GM19238 (cell line): ENCODE data around the gene DTX2.
"Not testable (repeated sequence)": the region's sequence is repeated elsewhere in the genome, so short reads cannot be mapped to it uniquely, and the experiment has no call there.

Experiments
- DNase-seq: peaks from one replicate; pipeline ENCODE4 v3.0.0; 2011; ENCODE audit warnings: low spot score; ENCODE audit not compliant: insufficient read length

DTX2 gene

DNA sequence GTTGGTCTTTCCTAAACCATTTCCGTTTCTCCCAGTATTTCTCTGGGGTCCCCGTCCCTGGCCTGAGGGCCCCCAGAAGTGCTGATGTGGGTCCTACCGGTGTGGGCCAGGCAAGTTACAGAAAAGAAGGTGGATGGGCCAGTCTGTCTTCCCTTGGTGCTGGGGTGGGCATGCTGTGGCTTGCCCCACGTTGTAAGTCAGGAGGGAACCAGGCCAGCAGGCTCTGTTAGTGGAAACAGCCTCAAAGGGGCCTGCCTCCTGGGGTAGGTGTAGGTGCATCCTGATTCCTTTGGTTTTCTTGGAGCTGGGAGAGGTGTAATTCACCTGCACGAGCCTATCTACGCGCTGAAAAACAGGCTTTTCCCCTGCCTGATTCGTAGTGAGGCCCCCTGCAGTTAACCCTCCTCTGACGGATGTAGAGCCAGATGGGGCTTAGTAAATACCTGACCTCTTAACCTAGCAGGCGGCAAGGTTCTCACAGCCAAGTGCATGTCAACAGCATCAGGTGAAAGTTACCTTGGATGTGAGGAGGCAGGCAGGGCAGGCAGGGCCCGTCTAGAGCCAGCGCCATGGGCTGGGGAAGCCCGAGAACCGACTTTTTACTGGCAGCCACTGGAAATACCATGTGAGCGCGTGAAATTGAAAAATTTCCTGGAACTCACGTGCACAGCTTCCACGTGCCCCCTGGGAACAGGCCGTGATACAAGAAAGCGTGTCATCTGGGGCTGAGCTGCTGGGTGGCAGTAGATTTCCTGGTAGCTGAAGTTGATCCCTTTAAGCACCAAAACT, 24.5 kb downstream of the DTX2 start:
- not testable (repeated sequence) for DNase-seq

DNA sequence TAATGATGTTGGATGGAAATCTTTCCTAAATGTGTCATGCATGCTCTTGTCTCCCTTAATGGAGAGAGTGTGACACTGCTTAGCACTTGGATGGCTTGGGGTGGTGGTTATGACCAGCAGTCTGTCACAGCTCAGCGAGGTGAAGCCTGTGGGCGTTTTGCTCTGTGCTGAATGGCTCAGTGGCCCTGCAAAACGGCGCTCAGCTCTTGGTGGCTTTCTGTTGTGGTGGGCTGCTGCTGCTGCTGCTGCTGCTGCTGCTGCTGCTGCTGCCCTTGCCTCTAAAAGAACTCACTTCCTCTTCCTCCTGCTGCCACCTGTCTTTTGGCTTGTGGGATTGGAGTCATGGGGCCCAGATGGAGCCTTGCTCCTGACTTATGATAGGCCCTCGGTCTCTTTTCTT, 25.1 kb downstream of the DTX2 start:
- not testable (repeated sequence) for DNase-seq

DNA sequence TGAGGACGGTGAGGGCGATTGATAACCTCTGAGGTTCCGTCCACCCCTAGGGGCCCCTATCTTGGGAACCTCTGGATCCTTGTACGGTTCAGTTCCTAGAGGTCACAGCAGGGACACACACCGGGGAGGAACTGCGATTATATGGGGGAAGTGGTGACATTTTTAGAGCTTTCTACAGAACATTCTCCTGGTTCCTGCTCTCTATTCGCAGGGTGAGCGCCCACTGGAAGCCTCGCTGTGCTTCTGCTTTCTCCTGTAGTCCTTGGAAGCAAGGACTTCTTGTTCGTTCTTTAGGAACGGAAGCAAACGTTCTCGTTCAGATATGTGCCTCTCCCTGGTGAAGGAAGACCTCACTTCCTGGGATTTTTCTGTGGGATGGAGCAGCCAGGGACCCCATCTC, 26.5 kb downstream of the DTX2 start:
- not testable (repeated sequence) for DNase-seq

DNA sequence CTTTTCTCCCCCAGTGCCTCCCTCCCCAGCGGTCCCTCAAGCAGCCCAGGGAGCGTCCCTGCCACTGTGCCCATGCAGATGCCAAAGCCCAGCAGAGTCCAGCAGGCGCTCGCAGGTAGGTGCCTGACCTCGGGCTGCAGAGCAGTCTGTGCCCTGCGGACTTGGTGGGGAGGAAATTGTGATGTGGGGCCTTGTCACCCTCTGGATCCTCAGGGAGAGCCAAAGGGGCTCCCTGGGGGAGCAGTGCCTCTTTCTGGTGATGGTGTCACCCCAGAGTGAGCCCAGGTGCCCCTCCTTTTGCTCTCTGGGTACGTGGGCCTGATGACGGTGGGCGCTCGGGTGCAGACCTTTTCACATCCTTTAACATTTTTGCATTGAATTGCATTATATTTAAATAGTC, 30.6 kb downstream of the DTX2 start:
- DNase-seq = not testable (repeated sequence)

DNA sequence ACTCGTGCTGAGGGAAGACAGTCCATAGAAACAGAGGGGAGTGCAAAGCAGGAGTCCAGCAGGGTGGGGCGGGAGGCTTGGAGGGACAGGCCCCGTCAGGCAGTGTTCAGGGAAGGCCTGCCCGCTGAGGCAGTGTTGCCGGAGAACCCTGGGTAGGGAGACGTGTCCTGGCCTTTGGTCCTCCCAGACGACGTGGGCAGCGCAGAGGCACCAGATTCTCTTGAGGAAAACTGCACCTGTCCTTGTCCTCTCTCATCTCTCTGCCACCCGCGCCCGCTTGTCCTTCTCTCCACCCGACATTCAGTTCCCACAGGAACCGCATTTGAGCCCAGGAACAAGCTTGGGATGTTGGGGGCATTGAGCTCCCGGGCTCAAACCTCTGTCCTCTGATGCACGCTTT, 34.2 kb downstream of the DTX2 start:
- DNase-seq = not testable (repeated sequence)

DNA sequence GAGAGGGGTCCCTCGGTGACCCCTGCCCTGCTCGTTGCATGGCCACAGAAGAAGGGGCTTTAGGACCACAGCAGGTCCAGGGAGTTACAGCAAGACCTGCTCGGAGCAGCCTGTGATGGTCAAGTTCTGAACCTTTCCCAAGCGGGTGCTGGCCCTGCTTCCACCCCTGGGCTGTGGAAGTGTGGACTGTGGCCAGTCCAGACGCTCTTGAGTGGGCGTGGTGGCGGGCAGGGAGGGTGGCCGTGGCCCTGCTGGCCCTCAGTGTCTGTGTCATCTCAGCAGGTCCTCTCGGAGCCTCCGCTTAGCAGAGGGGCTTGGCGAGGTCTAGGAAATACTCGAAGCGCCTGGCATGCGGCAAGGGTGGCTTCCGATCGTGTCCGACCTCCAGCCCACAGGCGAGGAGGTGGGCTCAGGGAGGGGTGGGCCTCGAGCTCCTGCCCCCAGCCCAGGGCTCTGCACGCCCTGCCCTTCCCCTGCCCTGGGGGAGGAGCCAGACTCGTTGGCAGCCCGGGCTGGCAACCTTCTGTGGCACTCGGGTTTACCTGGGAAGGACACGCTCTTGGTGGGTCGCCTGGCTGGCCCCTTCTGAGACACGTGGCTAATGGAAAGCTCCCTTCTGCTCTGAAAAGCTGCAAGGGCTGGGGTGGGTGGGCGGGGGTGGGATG, 36.5 kb downstream of the DTX2 start:
- not testable (repeated sequence) for DNase-seq

DNA sequence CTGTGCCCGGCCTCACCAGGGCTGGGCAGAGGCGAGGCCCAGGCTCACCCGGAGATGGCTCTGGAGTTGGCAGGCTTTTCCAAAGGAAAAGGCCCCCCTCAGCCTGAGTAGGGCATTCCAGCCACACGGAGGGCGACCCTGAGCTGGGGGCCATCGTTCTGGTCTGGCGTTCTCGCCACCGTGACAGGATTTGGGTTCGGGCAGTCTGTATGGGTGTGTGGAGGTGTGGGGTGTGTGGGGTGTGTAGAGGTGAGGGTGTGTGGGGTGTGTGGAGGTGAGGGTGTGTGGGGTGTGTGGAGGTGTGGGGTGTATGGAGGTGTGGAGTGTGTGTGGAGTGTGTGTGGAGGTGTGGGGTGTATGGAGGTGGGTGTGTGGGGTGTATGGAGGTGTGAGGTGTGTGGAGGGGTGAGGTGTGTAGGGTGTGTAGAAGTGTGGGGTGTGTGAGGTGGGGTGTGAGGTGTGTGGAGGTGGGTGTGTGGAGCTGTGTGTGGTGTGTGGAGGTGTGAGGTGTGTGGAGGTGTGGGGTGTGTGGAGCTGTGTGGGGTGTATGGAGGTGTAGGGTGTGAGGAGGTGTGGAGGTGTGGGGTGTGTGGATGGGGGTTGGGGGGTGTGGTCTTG, 37.2 kb downstream of the DTX2 start:
- not testable (repeated sequence) for DNase-seq

DNA sequence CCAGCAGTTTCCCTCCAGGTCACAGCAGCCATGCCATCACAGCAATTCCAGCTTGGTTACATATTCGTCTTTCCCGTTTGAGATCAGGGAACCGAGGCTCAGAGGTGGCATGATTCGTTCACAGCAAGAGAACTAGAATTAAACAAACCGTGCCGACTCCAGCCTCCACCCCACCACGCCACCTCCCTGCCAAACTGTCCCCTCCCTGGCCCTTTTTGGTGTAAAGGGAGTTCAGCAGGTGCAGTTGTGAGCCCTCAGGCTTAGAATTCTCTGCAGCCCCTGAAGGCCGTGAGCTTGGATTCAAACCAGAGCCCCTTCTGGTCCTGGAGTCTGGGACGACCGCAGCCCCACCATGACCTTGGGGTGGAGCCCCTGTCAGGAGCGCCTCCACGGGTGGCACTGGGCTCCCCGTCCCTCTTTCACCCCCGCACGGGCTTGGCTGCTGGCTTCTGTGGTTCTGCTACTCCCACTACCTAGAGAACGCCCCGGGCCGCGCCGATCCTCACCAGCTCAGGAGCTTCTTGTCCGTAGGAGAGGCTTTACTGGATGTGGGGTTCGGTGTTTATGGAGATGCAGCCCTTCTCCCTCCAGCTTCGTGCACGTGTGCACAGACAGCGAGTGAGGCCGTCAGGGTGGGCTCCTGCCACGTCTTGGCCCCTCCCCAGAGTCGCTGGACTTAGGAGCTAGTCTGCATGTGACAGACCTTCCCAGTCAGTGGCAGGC, 37.9 kb downstream of the DTX2 start:
- not testable (repeated sequence) for DNase-seq

DNA sequence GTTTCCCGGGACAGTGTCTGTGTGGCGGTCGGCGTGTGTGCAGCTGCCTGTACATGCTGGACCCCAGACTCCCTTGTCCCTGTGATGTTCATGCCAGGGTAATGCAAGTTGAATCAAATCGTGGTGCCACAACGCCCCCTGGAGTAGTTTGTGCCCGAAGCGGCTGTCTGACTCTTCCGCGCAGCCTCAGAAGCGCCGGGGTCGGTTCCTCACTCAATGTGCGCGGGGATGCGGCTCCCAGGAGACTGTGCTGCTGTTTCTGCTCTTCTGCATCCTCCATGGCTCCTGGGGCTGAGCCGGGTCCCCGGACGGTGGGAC, 38.4 kb downstream of the DTX2 start:
- DNase-seq = not testable (repeated sequence)

DNA sequence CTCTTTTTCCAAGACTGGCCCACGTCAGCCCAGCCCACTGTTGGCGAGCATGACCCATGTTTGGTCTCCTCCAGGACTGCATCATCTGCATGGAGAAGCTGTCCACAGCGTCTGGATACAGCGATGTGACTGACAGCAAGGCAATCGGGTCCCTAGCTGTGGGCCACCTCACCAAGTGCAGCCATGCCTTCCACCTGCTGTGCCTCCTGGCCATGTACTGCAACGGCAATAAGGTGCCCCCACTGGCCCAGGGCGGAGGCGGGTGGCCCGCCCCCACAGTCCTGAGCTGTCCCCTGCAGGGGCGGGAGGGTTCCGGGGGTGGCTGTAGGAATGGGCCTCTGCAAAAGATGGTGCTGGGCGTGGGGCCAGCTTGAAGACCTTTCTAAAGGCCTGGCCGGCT, 40.7 kb downstream of the DTX2 start:
- not testable (repeated sequence) for DNase-seq

DNA sequence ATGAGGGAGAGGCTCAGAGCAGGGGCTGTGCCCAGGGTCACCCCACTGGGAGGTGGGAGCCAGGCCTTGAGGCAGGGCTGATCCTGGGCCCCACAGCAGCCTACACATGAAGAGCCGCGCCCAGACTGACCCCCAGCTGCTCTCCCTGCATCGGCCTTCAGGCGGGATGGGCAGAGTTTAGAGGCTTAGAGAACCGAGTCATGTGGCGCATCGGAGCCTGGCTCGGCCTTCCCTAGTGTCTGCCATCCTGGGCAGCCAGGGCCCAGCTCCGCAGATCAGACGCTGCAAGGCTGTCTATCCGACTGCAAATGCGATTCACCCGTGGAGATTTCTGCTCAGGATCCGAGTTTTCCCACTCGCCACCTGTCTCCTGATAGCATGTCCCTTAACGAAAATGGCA, 41.3 kb downstream of the DTX2 start:
- not testable (repeated sequence) for DNase-seq

DNA sequence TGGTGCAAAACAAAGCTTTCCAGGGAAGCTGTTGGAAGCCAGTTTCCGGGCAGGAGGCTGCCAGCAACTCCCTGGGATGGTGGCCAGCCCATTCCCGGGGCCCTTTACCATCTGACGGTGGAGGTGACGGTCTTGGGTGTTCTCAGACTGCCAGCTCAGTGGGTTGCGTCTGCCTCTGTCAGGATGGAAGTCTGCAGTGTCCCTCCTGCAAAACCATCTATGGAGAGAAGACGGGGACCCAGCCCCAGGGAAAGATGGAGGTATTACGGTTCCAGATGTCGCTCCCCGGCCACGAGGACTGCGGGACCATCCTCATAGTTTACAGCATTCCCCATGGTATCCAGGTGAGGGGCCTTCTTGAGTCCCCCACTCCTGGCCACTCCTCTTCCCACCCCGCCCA, 41.7 kb downstream of the DTX2 start:
- DNase-seq = not testable (repeated sequence)

DNA sequence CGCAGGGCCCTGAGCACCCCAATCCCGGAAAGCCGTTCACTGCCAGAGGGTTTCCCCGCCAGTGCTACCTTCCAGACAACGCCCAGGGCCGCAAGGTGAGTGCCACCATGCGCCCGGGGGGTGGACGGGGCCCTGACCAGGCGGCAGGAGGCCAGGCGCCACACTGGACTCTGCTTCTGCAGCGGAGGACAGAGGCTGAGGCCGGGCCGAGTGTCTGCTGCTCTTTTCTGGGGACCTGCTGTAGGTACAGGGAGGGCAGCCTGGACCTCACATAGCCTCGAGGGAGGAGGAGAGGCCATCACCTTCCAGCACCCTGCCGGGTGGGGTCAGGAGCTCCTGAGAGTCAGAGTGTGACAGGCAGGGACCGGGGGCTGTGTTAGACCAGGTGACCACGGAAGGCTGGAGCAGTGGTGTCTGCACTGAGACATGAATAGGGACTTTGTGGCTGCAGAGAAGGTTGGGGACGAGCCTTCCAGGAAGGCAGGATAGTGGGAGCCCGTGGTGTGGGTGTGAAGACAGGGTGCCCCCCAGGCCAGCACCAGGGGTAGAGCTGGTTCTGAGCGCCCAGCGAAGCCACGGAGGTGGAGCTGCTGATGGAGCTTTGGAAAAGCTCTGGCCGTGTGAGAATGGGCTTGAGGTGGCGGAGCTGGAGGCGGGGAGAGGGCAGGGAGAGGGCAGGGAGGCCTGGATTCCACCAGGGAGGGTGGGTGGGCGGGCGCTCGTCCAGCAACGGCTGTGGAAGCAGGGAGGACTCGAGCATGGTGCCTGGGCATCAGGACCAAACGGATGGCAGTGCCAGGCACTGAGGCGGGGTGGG, 43.0 kb downstream of the DTX2 start:
- DNase-seq = not testable (repeated sequence)

DNA sequence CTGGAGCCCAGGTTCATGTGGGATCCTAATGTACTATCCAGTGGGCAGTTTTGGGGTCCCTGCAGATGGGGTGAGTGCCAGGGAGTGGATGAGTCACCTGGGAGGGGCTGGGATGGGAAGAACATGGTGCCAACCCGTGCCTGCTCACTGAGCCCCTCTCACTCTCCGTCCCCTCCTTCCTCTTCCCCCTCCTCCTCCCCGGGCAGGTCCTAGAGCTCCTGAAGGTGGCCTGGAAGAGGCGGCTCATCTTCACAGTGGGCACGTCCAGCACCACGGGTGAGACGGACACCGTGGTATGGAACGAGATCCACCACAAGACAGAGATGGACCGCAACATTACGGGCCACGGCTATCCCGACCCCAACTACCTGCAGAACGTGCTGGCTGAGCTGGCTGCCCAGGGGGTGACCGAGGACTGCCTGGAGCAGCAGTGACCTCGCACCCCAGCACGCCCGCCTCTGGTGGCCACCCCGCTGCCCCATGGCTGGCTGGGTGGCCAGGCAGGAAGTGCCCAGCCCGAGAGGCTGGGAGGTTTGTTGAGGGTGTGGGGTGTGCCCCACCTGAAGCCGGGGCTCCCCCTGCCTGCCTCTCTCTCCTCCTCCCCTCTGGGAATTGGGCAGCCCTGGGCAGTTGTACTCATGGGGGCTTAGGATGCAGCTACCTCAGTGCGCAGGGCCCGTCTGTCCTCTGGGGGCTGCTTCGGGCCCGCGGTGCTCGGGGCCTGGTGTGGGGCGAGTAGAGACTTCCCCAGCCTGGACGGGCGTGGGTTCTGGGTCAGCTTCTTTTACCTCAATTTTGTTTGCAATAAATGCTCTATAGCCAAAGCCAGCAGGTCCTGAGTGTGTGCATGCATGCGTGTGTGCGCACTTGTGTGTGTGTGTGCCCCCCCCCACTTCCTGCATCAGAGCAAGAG, 43.9 kb downstream of the DTX2 start:
- no peak for DNase-seq

DNA sequence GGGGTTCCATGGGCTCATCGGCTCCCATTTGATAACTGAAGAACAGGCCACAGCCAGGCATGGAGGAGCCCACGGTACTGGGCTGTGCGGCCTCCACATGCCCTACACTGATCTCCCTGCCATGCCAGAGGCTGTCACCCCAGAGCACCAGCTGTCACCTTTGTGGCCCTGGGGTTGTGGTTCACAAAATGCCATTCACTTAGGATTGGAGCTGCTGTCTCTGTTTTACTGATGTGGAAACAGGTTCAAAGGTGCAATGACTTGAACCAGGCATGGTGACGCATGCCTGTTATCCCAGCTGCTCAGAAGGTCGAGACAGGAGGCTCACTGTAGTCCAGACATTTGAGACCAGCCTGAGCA, 44.6 kb downstream of the DTX2 start:
- DNase-seq = no peak

DNA sequence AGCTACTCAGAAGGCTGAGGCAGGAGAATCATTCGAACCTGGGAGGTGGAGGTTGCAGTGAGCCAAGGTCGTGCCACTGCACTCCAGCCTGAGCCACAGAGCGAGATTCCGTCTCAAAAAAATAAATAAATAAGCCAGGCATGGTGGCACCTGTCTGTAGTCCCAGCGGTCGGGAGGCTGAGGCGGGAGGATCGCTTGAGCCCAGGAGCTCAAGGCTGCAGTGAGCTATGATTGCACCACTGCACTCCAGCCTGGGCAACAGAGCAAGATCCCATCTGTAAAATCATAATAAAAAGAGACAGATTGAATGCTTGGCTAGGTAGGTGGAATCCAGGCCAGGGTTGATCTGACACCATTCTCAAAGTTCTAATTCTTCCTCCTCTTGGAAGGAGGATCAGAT, 45.1 kb downstream of the DTX2 start:
- DNase-seq = not testable (repeated sequence)

DNA sequence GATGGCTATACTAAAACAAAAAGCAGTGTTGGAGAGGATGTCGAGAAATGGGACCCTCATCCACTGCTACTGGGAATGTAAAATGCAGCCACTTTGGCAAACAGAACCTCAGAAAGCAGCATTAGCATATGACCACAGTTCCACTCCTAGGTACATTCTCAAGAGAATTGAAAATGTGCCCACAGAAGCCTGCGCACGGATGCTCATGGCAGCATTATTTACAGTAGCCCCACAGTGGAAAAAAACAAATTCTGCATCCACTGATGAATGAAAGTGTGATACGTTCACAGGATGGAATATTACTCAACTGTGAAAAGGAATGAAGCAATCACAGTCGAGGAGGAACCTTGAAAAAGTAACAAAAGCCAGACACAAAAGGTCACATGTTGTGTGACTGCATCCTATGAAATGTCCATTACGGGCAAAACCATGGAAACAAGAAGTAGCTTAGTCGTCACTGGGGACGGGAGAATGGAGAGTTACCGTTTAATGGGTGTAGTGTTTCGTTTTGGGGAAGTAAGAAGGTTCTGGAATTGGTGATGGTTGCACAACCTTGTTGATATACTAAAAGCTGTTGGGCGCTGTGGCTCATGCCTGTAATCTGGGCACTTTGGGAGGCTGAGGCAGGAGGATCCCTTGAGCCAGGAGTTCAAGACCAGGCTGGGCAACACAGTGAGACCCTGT, 46.4 kb downstream of the DTX2 start:
- DNase-seq = peak; percentile 0

DNA sequence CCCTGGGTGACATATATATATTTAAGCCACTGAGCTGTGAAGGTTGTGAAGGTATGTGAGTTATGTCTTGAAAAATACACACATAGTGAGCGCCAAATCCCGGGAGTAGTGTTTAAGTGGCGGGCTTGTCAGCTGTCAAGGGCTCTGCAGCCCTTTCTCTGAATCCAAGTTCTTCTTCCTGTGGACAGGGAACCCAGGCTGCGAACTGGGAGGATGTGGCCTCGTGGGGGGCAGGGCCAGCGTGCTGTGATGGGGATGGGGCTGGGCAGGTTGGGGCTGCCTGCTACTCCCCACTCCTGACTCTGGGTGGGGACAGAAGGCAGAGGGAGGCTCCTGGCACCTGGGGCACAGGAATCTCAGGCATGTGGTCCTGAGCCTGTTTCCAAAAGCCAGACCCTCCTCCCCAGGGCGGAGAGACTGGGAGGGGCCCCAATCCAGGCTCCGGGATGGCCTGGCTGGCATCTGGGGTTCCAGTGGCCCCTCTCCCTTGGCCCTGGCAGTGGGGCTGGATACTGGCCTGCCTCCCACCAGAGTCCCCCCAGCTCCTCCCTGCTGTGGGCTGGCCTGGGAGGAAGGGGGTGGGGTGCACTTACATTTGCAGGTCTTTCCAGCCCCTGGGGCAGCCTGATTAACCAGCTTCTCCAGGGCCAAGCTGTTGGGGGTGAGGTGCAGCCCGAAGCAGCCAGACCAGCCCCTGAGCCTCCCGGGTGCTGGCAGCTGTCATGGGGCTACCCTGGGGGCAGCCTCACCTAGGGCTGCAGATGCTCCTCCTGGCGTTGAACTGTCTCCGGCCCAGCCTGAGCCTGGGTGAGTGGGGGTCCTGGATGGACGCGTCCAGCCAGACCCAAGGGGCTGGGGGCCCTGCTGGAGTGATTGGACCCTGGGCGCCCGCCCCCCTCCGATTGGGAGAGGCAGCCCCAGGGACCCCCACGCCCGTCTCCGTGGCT, 48.7 kb downstream of the DTX2 start, which contains the start of gene UPK3B:
Gene UPK3B (plus strand): TSS at position 622 of the 947 bp plus-strand sequence. CDS start 101 bp downstream, at position 723.
- DNase-seq = peak; percentile 4
